ENCODE results near the gene INCA1. TPM values are rescaled to one million over a fixed set of nuclear protein-coding genes. Genes with fewer than 3 reads are reported as not detected.

Gene INCA1, protein sequence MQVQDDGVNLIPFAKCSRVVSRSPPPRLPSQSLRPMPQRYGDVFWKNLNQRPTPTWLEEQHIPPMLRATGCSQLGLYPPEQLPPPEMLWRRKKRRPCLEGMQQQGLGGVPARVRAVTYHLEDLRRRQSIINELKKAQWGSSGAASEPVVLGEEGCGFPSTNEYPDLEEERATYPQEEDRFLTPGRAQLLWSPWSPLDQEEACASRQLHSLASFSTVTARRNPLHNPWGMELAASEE
- total RNA-seq (ENCODE audit: unreplicated experiment): 2.2 TPM
- long read RNA-seq, partial matches to known transcripts: 1 of 2 reads
- long read RNA-seq, other reads (novel, unspliced or antisense): 1 of 2 reads

- peak within 1 kb of the TSS; percentile 93 for H3K4me3 Mint-ChIP-seq (ENCODE audit: unreplicated experiment)
- H3K27me3 Mint-ChIP-seq (ENCODE audit: unreplicated experiment): peaks cover 6% of the 10 kb centered on the region
- no peaks in the 10 kb centered on the region for H3K9me3 Mint-ChIP-seq (ENCODE audit: unreplicated experiment)
- peak; percentile 88 for DNase-seq (ENCODE audit: low spot score)
- H3K4me1 Mint-ChIP-seq (ENCODE audit: unreplicated experiment): peaks cover 15% of the 10 kb centered on the region
- peaks cover 20% of the 10 kb centered on the region for H3K36me3 Mint-ChIP-seq (ENCODE audit: low read depth, unreplicated experiment)
- TF ChIP-seq, protein P1, sequence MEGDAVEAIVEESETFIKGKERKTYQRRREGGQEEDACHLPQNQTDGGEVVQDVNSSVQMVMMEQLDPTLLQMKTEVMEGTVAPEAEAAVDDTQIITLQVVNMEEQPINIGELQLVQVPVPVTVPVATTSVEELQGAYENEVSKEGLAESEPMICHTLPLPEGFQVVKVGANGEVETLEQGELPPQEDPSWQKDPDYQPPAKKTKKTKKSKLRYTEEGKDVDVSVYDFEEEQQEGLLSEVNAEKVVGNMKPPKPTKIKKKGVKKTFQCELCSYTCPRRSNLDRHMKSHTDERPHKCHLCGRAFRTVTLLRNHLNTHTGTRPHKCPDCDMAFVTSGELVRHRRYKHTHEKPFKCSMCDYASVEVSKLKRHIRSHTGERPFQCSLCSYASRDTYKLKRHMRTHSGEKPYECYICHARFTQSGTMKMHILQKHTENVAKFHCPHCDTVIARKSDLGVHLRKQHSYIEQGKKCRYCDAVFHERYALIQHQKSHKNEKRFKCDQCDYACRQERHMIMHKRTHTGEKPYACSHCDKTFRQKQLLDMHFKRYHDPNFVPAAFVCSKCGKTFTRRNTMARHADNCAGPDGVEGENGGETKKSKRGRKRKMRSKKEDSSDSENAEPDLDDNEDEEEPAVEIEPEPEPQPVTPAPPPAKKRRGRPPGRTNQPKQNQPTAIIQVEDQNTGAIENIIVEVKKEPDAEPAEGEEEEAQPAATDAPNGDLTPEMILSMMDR (IDR thresholded peaks at IDR 0.05; ENCODE audit: unreplicated experiment): no peak
- peak within 1 kb of the TSS; percentile 77 for H3K27ac Mint-ChIP-seq (ENCODE audit: unreplicated experiment)
These were observed at the start of gene INCA1, which contains the start of gene KIF1C for GRCh38 chr17:4997302-4998026. INCA1 (minus strand) TSS chr17:4997522; CDS start chr17:4994437, 3,085 bp downstream. KIF1C (plus strand) TSS chr17:4997950; CDS start chr17:5000247, 2,297 bp downstream.

DNA sequence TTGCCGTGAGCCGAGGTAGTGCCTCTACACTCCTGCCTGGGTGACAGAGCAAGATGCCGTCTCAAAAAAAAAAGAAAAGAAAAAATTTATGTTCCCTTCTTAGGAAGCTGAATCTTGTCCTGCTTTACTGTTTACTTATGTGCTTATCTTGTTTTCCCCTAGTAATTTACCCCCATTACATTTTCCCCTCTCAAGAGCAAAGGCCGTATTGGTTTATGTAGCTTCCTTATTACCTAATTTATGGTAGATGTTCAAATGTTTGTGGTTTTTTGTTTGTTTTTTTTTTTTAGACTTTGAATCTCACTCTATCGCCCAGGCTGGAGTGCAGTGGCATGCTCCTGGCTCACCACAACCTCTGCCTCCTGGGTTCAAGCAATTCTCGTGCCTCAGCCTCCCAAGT, 48.2 kb upstream of the INCA1 start:
- peaks cover 2% of the 10 kb centered on the region for H3K27me3 Mint-ChIP-seq (ENCODE audit: unreplicated experiment)
- no peak overlapping the region for H3K4me3 Mint-ChIP-seq (ENCODE audit: unreplicated experiment)
- no peak for DNase-seq (ENCODE audit: low spot score)
- peaks cover 15% of the 10 kb centered on the region for H3K4me1 Mint-ChIP-seq (ENCODE audit: unreplicated experiment)
- H3K27ac Mint-ChIP-seq (ENCODE audit: unreplicated experiment): no peak overlapping the region
- H3K9me3 Mint-ChIP-seq (ENCODE audit: unreplicated experiment): no peaks in the 10 kb centered on the region
- no peaks in the 10 kb centered on the region for H3K36me3 Mint-ChIP-seq (ENCODE audit: low read depth, unreplicated experiment)
- TF ChIP-seq, protein P1 (IDR thresholded peaks at IDR 0.05; ENCODE audit: unreplicated experiment): no peak

DNA sequence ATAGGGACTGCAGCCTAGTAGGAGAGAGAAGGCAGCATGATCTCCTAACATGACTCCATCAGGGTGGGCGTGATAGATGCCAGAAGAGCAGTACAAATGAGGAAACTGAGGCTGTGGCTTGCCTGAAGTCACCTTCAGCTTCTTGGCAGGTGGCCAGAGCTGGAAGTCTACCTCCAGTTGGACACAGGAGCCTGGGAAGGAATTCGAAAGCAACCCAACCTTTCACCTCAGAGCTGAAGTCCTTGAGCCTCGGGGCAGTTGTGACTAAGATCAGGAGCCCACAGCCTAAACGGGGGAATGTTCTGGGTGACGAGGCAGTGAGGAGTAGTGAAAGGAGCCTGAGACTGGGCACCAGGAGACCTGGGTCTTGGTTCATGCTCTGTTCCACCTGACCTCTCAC, 47.3 kb upstream of the INCA1 start:
- H3K4me1 Mint-ChIP-seq (ENCODE audit: unreplicated experiment): peaks cover 8% of the 10 kb centered on the region
- H3K27ac Mint-ChIP-seq (ENCODE audit: unreplicated experiment): no peak overlapping the region
- DNase-seq (ENCODE audit: low spot score): no peak
- H3K4me3 Mint-ChIP-seq (ENCODE audit: unreplicated experiment): no peak overlapping the region
- H3K36me3 Mint-ChIP-seq (ENCODE audit: low read depth, unreplicated experiment): no peaks in the 10 kb centered on the region
- TF ChIP-seq, protein P1 (IDR thresholded peaks at IDR 0.05; ENCODE audit: unreplicated experiment): no peak
- no peaks in the 10 kb centered on the region for H3K9me3 Mint-ChIP-seq (ENCODE audit: unreplicated experiment)
- peaks cover 2% of the 10 kb centered on the region for H3K27me3 Mint-ChIP-seq (ENCODE audit: unreplicated experiment)

DNA sequence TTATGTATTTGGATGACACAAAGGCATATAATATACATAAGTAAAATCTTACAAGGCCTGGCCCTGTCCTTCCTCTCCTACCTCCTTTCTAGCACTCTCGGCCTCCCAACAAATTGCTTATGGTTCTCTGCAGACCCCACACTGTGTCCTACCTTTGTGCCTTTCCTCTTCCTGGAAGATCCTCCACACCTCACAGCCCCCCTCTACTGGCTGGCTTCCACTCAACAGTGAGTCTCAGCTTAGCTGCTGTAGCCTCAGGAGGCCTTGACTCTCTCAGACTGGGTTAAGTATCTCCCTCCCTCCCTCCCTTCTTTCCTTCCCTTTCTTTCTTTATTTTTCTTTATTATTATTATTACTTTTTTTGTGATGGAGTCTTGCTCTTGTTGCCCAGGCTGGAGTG, 46.2 kb upstream of the INCA1 start:
- peaks cover 2% of the 10 kb centered on the region for H3K27me3 Mint-ChIP-seq (ENCODE audit: unreplicated experiment)
- no peaks in the 10 kb centered on the region for H3K36me3 Mint-ChIP-seq (ENCODE audit: low read depth, unreplicated experiment)
- H3K4me1 Mint-ChIP-seq (ENCODE audit: unreplicated experiment): peaks cover 2% of the 10 kb centered on the region
- no peak overlapping the region for H3K27ac Mint-ChIP-seq (ENCODE audit: unreplicated experiment)
- H3K9me3 Mint-ChIP-seq (ENCODE audit: unreplicated experiment): no peaks in the 10 kb centered on the region
- TF ChIP-seq, protein P1 (IDR thresholded peaks at IDR 0.05; ENCODE audit: unreplicated experiment): no peak
- no peak for DNase-seq (ENCODE audit: low spot score)
- no peak overlapping the region for H3K4me3 Mint-ChIP-seq (ENCODE audit: unreplicated experiment)
